SU-DHL-6 (cell line): ENCODE measurements around the gene ANKS1A.

Experiments used
- H2AFZ ChIP-seq: fragments of 200-600 bp; sonication (generic); 2 replicates; pipeline ENCODE4 v1.6.1; 2014; ENCODE audit warnings: low read depth, mild to moderate bottlenecking, moderate library complexity, mixed read lengths, antibody characterized with exemption, low read length; ENCODE audit not compliant: severe bottlenecking
- H3F3A ChIP-seq: fragments of 200-600 bp; shearing (Covaris generic); 2 replicates; pipeline ENCODE4 v1.6.0; 2016; ENCODE audit warnings: antibody characterized with exemption, mild to moderate bottlenecking; ENCODE audit not compliant: insufficient read depth
- H3K27ac ChIP-seq: fragments of 200-600 bp; sonication (generic); 2 replicates; pipeline ENCODE4 v1.5.1; 2016; ENCODE audit warnings: low read depth, mild to moderate bottlenecking, low read length, moderate library complexity, mixed read lengths
- H3K27me3 ChIP-seq: fragments of 200-600 bp; sonication (generic), shearing (Covaris generic); 2 replicates; pipeline ENCODE4 v1.6.0; 2014; ENCODE audit warnings: mild to moderate bottlenecking, low read length
- H3K36me3 ChIP-seq: fragments of 200-600 bp; sonication (generic); 2 replicates; pipeline ENCODE4 v1.6.1; 2014; ENCODE audit warnings: mild to moderate bottlenecking, low read length, mixed read lengths
- H3K4me2 ChIP-seq: fragments of 300-600, 200-600 bp; shearing (Covaris generic), sonication (generic); 2 replicates; pipeline ENCODE4 v1.6.0; 2014; ENCODE audit warnings: low read length, low read depth, mild to moderate bottlenecking; ENCODE audit not compliant: poor library complexity, severe bottlenecking
- H3K4me3 ChIP-seq: fragments of 200-600 bp; sonication (generic); 2 replicates; pipeline ENCODE4 v1.5.1; 2014; ENCODE audit warnings: antibody characterized with exemption, low read length, mild to moderate bottlenecking, mixed read lengths; ENCODE audit not compliant: insufficient read depth, poor library complexity, severe bottlenecking
- H3K79me2 ChIP-seq: fragments of 200-600 bp; sonication (generic); 2 replicates; pipeline ENCODE4 v1.6.1; 2014; ENCODE audit warnings: mild to moderate bottlenecking, low read length, moderate library complexity; ENCODE audit not compliant: insufficient read depth
- H3K9ac ChIP-seq: fragments of 200-600 bp; sonication (generic); 2 replicates; pipeline ENCODE4 v1.7.0; 2014; ENCODE audit warnings: mild to moderate bottlenecking, low read length
- H3K9me2 ChIP-seq: fragments of 200-600 bp; sonication (generic); replicated peaks from 2 replicates; pipeline ENCODE4 v1.6.1; 2014; ENCODE audit warnings: low read length; ENCODE audit not compliant: insufficient read depth
- H3K9me3 ChIP-seq: fragments of 200-600 bp; sonication (generic); 2 replicates; pipeline ENCODE4 v1.6.1; 2014; ENCODE audit warnings: low read length, mixed read lengths; ENCODE audit not compliant: insufficient read depth
- H4K20me1 ChIP-seq: fragments of 200-600 bp; sonication (generic); 2 replicates; pipeline ENCODE4 v1.6.1; 2014; ENCODE audit warnings: low read depth, mild to moderate bottlenecking, antibody characterized with exemption, low read length, moderate library complexity, mixed read lengths
- CTCF ChIP-seq: fragments of 200-600 bp; sonication (generic); IDR thresholded peaks from one replicate; pipeline ENCODE4 v1.5.1; 2017; ENCODE audit warnings: antibody characterized with exemption, mild to moderate bottlenecking, low read length, moderate library complexity; ENCODE audit not compliant: insufficient read depth, poor library complexity, severe bottlenecking
- EZH2phosphoT487 ChIP-seq: fragments of 200-600 bp; sonication (generic), shearing (Covaris generic); conservative IDR thresholded peaks from 2 replicates; pipeline ENCODE4 v1.6.1; 2018; ENCODE audit warnings: mild to moderate bottlenecking, antibody characterized with exemption, low read length, moderate library complexity, mixed read lengths

ANKS1A gene

GRCh38 chr6:35055891-35056290 lies 166.8 kb downstream of the ANKS1A start:
- H3K36me3 ChIP-seq: no peaks in the 10 kb centered on the region
- H2AFZ ChIP-seq: no peak overlapping the region
- no peaks in the 10 kb centered on the region for H4K20me1 ChIP-seq
- H3K27me3 ChIP-seq: no peaks in the 10 kb centered on the region
- no peaks in the 10 kb centered on the region for H3K9me3 ChIP-seq
- no peak overlapping the region for H3K4me2 ChIP-seq
- H3K9me2 ChIP-seq: no peaks in the 10 kb centered on the region
- TF ChIP-seq CTCF: no peak
- no peak for TF ChIP-seq EZH2phosphoT487
- no peak overlapping the region for H3K27ac ChIP-seq
- no peak overlapping the region for H3K4me3 ChIP-seq
- no peak overlapping the region for H3K9ac ChIP-seq
- H3F3A ChIP-seq: no peaks in the 10 kb centered on the region
- H3K79me2 ChIP-seq: no peaks in the 10 kb centered on the region

GRCh38 chr6:35056952-35057351 lies 167.9 kb downstream of the ANKS1A start:
- TF ChIP-seq EZH2phosphoT487: no peak
- no peak for TF ChIP-seq CTCF

GRCh38 chr6:35057449-35058357 lies 168.6 kb downstream of the ANKS1A start:
- no peaks in the 10 kb centered on the region for H3F3A ChIP-seq
- H3K9me3 ChIP-seq: no peaks in the 10 kb centered on the region
- H3K9ac ChIP-seq: no peak overlapping the region
- H4K20me1 ChIP-seq: no peaks in the 10 kb centered on the region
- no peaks in the 10 kb centered on the region for H3K27me3 ChIP-seq
- no peak overlapping the region for H3K4me2 ChIP-seq
- no peaks in the 10 kb centered on the region for H3K36me3 ChIP-seq
- TF ChIP-seq EZH2phosphoT487 (no peak), CTCF (no peak)
- no peaks in the 10 kb centered on the region for H3K79me2 ChIP-seq
- no peak overlapping the region for H3K4me3 ChIP-seq
- H2AFZ ChIP-seq: no peak overlapping the region
- H3K9me2 ChIP-seq: no peaks in the 10 kb centered on the region
- H3K27ac ChIP-seq: no peak overlapping the region

More at GRCh38 chr6:35056952-35057351, 167.9 kb downstream of the ANKS1A start:
- Histone ChIP-seq H3K79me2 (no peaks in the 10 kb centered on the region), H3K36me3 (no peaks in the 10 kb centered on the region), H2AFZ (no peak overlapping the region), H3K27ac (no peak overlapping the region), H3K9me2 (no peaks in the 10 kb centered on the region), H3K27me3 (no peaks in the 10 kb centered on the region), H3K9ac (no peak overlapping the region), H3K9me3 (no peaks in the 10 kb centered on the region), H3K4me3 (no peak overlapping the region), H4K20me1 (no peaks in the 10 kb centered on the region), H3F3A (no peaks in the 10 kb centered on the region), H3K4me2 (no peak overlapping the region)
